OCI-M2 (cell line): ENCODE data around the gene E2F8.

Experiments used
- DNase-seq: peaks from one replicate; lab custom pipeline; 2025; ENCODE audit not compliant: unreplicated experiment; lab: John Stamatoyannopoulos, UW

E2F8 gene

GRCh38 chr11:19252394-19253152 lies 11.8 kb upstream of the E2F8 start:
- DNase-seq = no peak

GRCh38 chr11:19251577-19251976 lies 10.8 kb upstream of the E2F8 start:
- no peak for DNase-seq

- DNase-seq = no peak
Observed at GRCh38 chr11:19246816-19247215, 6.1 kb upstream of the E2F8 start.

GRCh38 chr11:19245351-19245750 lies 4.6 kb upstream of the E2F8 start:
- DNase-seq = no peak

GRCh38 chr11:19244621-19245020 lies 3.9 kb upstream of the E2F8 start:
- DNase-seq = no peak

- DNase-seq = no peak
Observed at GRCh38 chr11:19244084-19244483, 3.3 kb upstream of the E2F8 start.

GRCh38 chr11:19243613-19244012 lies 2.9 kb upstream of the E2F8 start:
- DNase-seq = no peak

GRCh38 chr11:19243143-19243542 lies 2.4 kb upstream of the E2F8 start:
- no peak for DNase-seq

GRCh38 chr11:19242179-19242932 lies 1.6 kb upstream of the E2F8 start:
- DNase-seq = no peak

GRCh38 chr11:19241260-19242178 lies 774 bp upstream of the E2F8 start:
- no peak for DNase-seq

- no peak for DNase-seq
Observed at GRCh38 chr11:19239039-19239438, 1.7 kb downstream of the E2F8 start.

GRCh38 chr11:19237813-19238212 lies 2.9 kb downstream of the E2F8 start:
- no peak for DNase-seq

- no peak for DNase-seq
Observed at GRCh38 chr11:19237381-19237780, 3.4 kb downstream of the E2F8 start.

GRCh38 chr11:19234231-19234817 lies 6.4 kb downstream of the E2F8 start:
- no peak for DNase-seq

- DNase-seq = no peak
Observed at GRCh38 chr11:19232910-19233503, 7.7 kb downstream of the E2F8 start.

- no peak for DNase-seq
Observed at GRCh38 chr11:19229671-19230070, 11.1 kb downstream of the E2F8 start.

GRCh38 chr11:19228968-19229367 lies 11.8 kb downstream of the E2F8 start:
- no peak for DNase-seq

GRCh38 chr11:19226378-19227195 lies 14.2 kb downstream of the E2F8 start:
- DNase-seq = no peak

GRCh38 chr11:19225581-19225980 lies 15.2 kb downstream of the E2F8 start:
- no peak for DNase-seq

- no peak for DNase-seq
Observed at GRCh38 chr11:19225123-19225522, 15.6 kb downstream of the E2F8 start.
